Fibroblast of lung (primary cell): Measurements from ENCODE around the gene LRRK1.

ENCODE experiments used
- CTCF ChIP-seq, 2 donors: IDR thresholded peaks in 1 of 2; conservative IDR thresholded peaks in 1 of 2; 1 replicate in 1 of 2; 2 replicates in 1 of 2; pipeline ENCODE4 v1.5.1; 2011 to 2012; ENCODE audit warnings: low read length in 2 of 2, control low read depth in 1 of 2, inconsistent platforms in 1 of 2, low read depth in 1 of 2, mild to moderate bottlenecking in 1 of 2
- EZH2 ChIP-seq: IDR thresholded peaks from 2 replicates; pipeline ENCODE4 v1.5.1; 2012; ENCODE audit warnings: low read length, control low read depth, mild to moderate bottlenecking; ENCODE audit errors: missing control alignments

- TF ChIP-seq CTCF (conservative IDR thresholded peaks at IDR 0.05 in 1 of 2, IDR thresholded peaks at IDR 0.05 in 1 of 2; ENCODE audit: low read depth in 1 of 2, low read length in 2 of 2) (no peak), EZH2 (no peak)
These were observed 199.5 kb downstream of the LRRK1 start for GRCh38 chr15:101118615-101119014.
